ENCODE results near the gene KIAA1671. TPM values are rescaled to one million over a fixed set of nuclear protein-coding genes. Genes with fewer than 3 reads are reported as not detected.

The KIAA1671 gene
- total RNA-seq, 4 donors from 2014 or later, result 7.3 to 15.1 (median 10.2) TPM

- no peak for TF ChIP-seq CTCF (IDR thresholded peaks at IDR 0.05; ENCODE audit: low read depth)
Observed at GRCh38 chr22:25069426-25069757, 116.9 kb downstream of the KIAA1671 start.

GRCh38 chr22:25069758-25070481 lies 117.4 kb downstream of the KIAA1671 start:
- TF ChIP-seq CTCF (IDR thresholded peaks at IDR 0.05; ENCODE audit: low read depth), result no peak

GRCh38 chr22:25070956-25071355 lies 118.4 kb downstream of the KIAA1671 start:
- TF ChIP-seq CTCF (IDR thresholded peaks at IDR 0.05; ENCODE audit: low read depth), result no peak

- TF ChIP-seq CTCF (IDR thresholded peaks at IDR 0.05; ENCODE audit: low read depth), result no peak
Observed at GRCh38 chr22:25071720-25072119, 119.2 kb downstream of the KIAA1671 start.

GRCh38 chr22:25072406-25072805 lies 119.9 kb downstream of the KIAA1671 start:
- no peak for TF ChIP-seq CTCF (IDR thresholded peaks at IDR 0.05; ENCODE audit: low read depth)

- TF ChIP-seq CTCF (IDR thresholded peaks at IDR 0.05; ENCODE audit: low read depth), result no peak
Observed at GRCh38 chr22:25076336-25076735, 123.8 kb downstream of the KIAA1671 start.

- TF ChIP-seq CTCF (IDR thresholded peaks at IDR 0.05; ENCODE audit: low read depth), result no peak
Observed at GRCh38 chr22:25077056-25077455, 124.5 kb downstream of the KIAA1671 start.

All from subcutaneous adipose tissue (tissue), 4 donors.